K562 (cell line): Measurements from ENCODE around the gene FBXO22.

Experiments used
- CTBP1 ChIP-seq: fragments of 450-650 bp; IDR thresholded peaks from 2 replicates; pipeline ENCODE4 v1.6.1; 2016; ENCODE audit warnings: borderline replicate concordance
- FOXA3 ChIP-seq, 2 experiments: fragments of 450-650 bp in 1 of 2; sonication (generic) in 1 of 2; formaldehyde crosslinking; IDR thresholded peaks in 1 of 2; conservative IDR thresholded peaks in 1 of 2; 2 replicates each; pipeline versions ENCODE4 v1.4.0 to v1.8.0; 2020 to 2022; ENCODE audit warnings: mild to moderate bottlenecking in 2 of 2, missing genetic modification reagents in 1 of 2
- HSF4 ChIP-seq: fragments of 250-450 bp; sonication (Bioruptor Pico); IDR thresholded peaks from 2 replicates; pipeline ENCODE4 v2.1.2; 2022; ENCODE audit warnings: mild to moderate bottlenecking, moderate library complexity, borderline replicate concordance
- MYNN ChIP-seq, 2 experiments: sonication (generic); formaldehyde crosslinking in 1 of 2; IDR thresholded peaks; 2 replicates each; pipeline versions ENCODE4 v1.5.0 to v1.6.1; 2016 to 2020; ENCODE audit warnings: antibody characterized with exemption in 1 of 2, missing genetic modification reagents in 1 of 2
- NFYB ChIP-seq: IDR thresholded peaks from 2 replicates; pipeline ENCODE4 v1.6.1; 2011; ENCODE audit warnings: mild to moderate bottlenecking, moderate library complexity; ENCODE audit not compliant: insufficient read length; ENCODE audit errors: extremely low read depth
- POLR2AphosphoS2 ChIP-seq: IDR thresholded peaks from 2 replicates; pipeline ENCODE4 v1.6.1; 2012; ENCODE audit warnings: low read length, improper control_type of control experiment
- ZNF12 ChIP-seq: sonication (generic); formaldehyde crosslinking; IDR thresholded peaks from 2 replicates; pipeline ENCODE4 v1.4.0; 2020; ENCODE audit warnings: mild to moderate bottlenecking, missing genetic modification reagents
- ZNF41 ChIP-seq: fragments of 250-450 bp; sonication (Bioruptor Pico); conservative IDR thresholded peaks from 2 replicates; pipeline ENCODE4 v1.4.0; 2020; ENCODE audit warnings: mild to moderate bottlenecking
- ZSCAN29 ChIP-seq: fragments of 450-650 bp; IDR thresholded peaks from 2 replicates; pipeline ENCODE4 v1.6.1; 2017
- TF ChIP-seq, protein P1 (sequence below), 3 experiments: IDR thresholded peaks in 2 of 3; conservative IDR thresholded peaks in 1 of 3; 2 replicates each; pipeline ENCODE4 v1.5.1; 2011 to 2012; ENCODE audit warnings: low read length in 3 of 3, mild to moderate bottlenecking in 3 of 3, control low read depth in 2 of 3, improper control_type of control experiment in 1 of 3, inconsistent platforms in 1 of 3, low read depth in 1 of 3, mixed read lengths in 1 of 3, moderate library complexity in 1 of 3; ENCODE audit not compliant: insufficient read depth in 2 of 3
- TF ChIP-seq, protein P2 (sequence below): sonication (generic); formaldehyde crosslinking; IDR thresholded peaks from 2 replicates; pipeline ENCODE4 v1.9.0; 2022; ENCODE audit warnings: mild to moderate bottlenecking, missing genetic modification reagents
- TF ChIP-seq, protein P3 (sequence below): fragments of 250-450 bp; sonication (Bioruptor Pico); IDR thresholded peaks from 2 replicates; pipeline ENCODE4 v1.5.0; 2022; ENCODE audit warnings: mild to moderate bottlenecking

DNA sequence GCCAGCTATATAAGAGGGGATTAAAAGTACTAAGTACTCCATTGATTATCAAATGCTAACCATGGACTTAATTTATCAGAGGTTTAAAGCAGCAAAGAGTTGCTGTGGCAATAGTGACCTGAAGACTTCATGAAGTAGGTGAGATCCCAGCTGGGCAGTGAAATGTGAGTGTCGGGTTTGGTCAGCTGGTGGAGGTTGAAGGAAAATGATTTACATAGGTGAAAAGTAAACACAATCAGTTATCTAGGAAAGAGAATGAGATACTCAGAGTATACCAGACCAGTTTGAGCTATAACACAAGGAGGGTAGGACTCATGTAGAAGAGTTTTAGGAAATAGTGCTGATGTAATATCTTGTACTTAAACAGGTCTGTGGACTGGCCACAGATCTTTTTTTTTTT lies 16.5 kb upstream of the FBXO22 start:
- TF ChIP-seq, protein P1, sequence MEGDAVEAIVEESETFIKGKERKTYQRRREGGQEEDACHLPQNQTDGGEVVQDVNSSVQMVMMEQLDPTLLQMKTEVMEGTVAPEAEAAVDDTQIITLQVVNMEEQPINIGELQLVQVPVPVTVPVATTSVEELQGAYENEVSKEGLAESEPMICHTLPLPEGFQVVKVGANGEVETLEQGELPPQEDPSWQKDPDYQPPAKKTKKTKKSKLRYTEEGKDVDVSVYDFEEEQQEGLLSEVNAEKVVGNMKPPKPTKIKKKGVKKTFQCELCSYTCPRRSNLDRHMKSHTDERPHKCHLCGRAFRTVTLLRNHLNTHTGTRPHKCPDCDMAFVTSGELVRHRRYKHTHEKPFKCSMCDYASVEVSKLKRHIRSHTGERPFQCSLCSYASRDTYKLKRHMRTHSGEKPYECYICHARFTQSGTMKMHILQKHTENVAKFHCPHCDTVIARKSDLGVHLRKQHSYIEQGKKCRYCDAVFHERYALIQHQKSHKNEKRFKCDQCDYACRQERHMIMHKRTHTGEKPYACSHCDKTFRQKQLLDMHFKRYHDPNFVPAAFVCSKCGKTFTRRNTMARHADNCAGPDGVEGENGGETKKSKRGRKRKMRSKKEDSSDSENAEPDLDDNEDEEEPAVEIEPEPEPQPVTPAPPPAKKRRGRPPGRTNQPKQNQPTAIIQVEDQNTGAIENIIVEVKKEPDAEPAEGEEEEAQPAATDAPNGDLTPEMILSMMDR (IDR thresholded peaks at IDR 0.05 in 2 of 3, conservative IDR thresholded peaks at IDR 0.05 in 1 of 3; ENCODE audit: insufficient read depth in 2 of 3, low read depth in 1 of 3, low read length in 3 of 3): no peak
- TF ChIP-seq HSF4: no peak
- TF ChIP-seq MYNN (IDR thresholded peaks at IDR 0.05): no peak
- TF ChIP-seq MYNN (CRISPR knock-in tag; IDR thresholded peaks at IDR 0.05): no peak
- TF ChIP-seq ZSCAN29: no peak
- TF ChIP-seq, protein P2, sequence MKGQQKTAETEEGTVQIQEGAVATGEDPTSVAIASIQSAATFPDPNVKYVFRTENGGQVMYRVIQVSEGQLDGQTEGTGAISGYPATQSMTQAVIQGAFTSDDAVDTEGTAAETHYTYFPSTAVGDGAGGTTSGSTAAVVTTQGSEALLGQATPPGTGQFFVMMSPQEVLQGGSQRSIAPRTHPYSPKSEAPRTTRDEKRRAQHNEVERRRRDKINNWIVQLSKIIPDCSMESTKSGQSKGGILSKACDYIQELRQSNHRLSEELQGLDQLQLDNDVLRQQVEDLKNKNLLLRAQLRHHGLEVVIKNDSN (CRISPR knock-in tag): no peak
- no peak for TF ChIP-seq POLR2AphosphoS2
- no peak for TF ChIP-seq NFYB
- no peak for TF ChIP-seq ZNF12 (CRISPR knock-in tag)
- TF ChIP-seq, protein P3, sequence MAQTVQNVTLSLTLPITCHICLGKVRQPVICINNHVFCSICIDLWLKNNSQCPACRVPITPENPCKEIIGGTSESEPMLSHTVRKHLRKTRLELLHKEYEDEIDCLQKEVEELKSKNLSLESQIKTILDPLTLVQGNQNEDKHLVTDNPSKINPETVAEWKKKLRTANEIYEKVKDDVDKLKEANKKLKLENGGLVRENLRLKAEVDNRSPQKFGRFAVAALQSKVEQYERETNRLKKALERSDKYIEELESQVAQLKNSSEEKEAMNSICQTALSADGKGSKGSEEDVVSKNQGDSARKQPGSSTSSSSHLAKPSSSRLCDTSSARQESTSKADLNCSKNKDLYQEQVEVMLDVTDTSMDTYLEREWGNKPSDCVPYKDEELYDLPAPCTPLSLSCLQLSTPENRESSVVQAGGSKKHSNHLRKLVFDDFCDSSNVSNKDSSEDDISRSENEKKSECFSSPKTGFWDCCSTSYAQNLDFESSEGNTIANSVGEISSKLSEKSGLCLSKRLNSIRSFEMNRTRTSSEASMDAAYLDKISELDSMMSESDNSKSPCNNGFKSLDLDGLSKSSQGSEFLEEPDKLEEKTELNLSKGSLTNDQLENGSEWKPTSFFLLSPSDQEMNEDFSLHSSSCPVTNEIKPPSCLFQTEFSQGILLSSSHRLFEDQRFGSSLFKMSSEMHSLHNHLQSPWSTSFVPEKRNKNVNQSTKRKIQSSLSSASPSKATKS (CRISPR knock-in tag): no peak
- no peak for TF ChIP-seq CTBP1
- no peak for TF ChIP-seq ZNF41 (CRISPR knock-in tag)
- no peak for TF ChIP-seq FOXA3 (CRISPR knock-in tag; conservative IDR thresholded peaks at IDR 0.05 in 1 of 2, IDR thresholded peaks at IDR 0.05 in 1 of 2)
